Esophagus mucosa (tissue), 1 donor: ENCODE results near the gene SPINT3. TPM values are rescaled to one million over a fixed set of nuclear protein-coding genes. Genes with fewer than 3 reads are reported as not detected.
"Not testable (repeated sequence)": the region's sequence is repeated elsewhere in the genome, so short reads cannot be mapped to it uniquely, and the experiment has no call there.

Experiments used
- ATAC-seq: fragments of 200-7000 bp; cut with Tn5 transposase; one replicate; pipeline ENCODE4 v1.9.1; 2020
- total RNA-seq: library from RNA; stranded (reverse); gene quantifications from one replicate; pipeline ENCODE4 v1.2.4, GENCODE V29; 2023
- donor health status: DM: yes; HTN: yes; CAD: no.

Gene SPINT3
- total RNA-seq, 1 donor from 2014 or later = not detected

GRCh38 chr20:45502561-45502960, 12.9 kb downstream of the SPINT3 start:
- ATAC-seq = no peak

- no peak for ATAC-seq
Observed at GRCh38 chr20:45501600-45501999, 13.8 kb downstream of the SPINT3 start.

GRCh38 chr20:45500022-45500421, 15.4 kb downstream of the SPINT3 start:
- no peak for ATAC-seq

- no peak for ATAC-seq
Observed at GRCh38 chr20:45497971-45498494, 17.4 kb downstream of the SPINT3 start.

GRCh38 chr20:45496166-45496565, 19.3 kb downstream of the SPINT3 start:
- ATAC-seq = no peak

- no peak for ATAC-seq
Observed at GRCh38 chr20:45495501-45495941, 19.9 kb downstream of the SPINT3 start.

GRCh38 chr20:45489083-45489531, 26.3 kb downstream of the SPINT3 start:
- no peak for ATAC-seq

- ATAC-seq = no peak
Observed at GRCh38 chr20:45487231-45487635, 28.2 kb downstream of the SPINT3 start.

- no peak for ATAC-seq
Observed at GRCh38 chr20:45485388-45485787, 30.0 kb downstream of the SPINT3 start.

- no peak for ATAC-seq
Observed at GRCh38 chr20:45484676-45485075, 30.7 kb downstream of the SPINT3 start.

GRCh38 chr20:45479822-45480221, 35.6 kb downstream of the SPINT3 start:
- no peak for ATAC-seq

- ATAC-seq = not testable (repeated sequence)
Observed at GRCh38 chr20:45477530-45478148, 37.8 kb downstream of the SPINT3 start.

- not testable (repeated sequence) for ATAC-seq
Observed at GRCh38 chr20:45472286-45472685, 43.1 kb downstream of the SPINT3 start.

- peak; percentile 7 for ATAC-seq
Observed at GRCh38 chr20:45470937-45471336, 44.5 kb downstream of the SPINT3 start.

GRCh38 chr20:45470262-45470931, 45.0 kb downstream of the SPINT3 start:
- ATAC-seq = peak; percentile 64

GRCh38 chr20:45469336-45470261, 45.8 kb downstream of the SPINT3 start, which contains the start of gene WFDC2:
Gene WFDC2 (plus strand): TSS chr20:45469753. CDS start chr20:45469782, 29 bp downstream.
- ATAC-seq = peak; percentile 60

GRCh38 chr20:45467861-45468260, 47.6 kb downstream of the SPINT3 start:
- ATAC-seq = no peak

- no peak for ATAC-seq
Observed at GRCh38 chr20:45467172-45467571, 48.2 kb downstream of the SPINT3 start.

- ATAC-seq = no peak
Observed at GRCh38 chr20:45465491-45466266, 49.7 kb downstream of the SPINT3 start.

GRCh38 chr20:45463709-45464108, 51.7 kb downstream of the SPINT3 start:
- ATAC-seq = no peak

GRCh38 chr20:45462711-45463509, 52.5 kb downstream of the SPINT3 start:
- ATAC-seq = no peak
